Activated T-cell treated with anti-CD3 and anti-CD28 coated beads, Interleukin-2, amount 50 U/mL, for 4 hours (primary cell): ENCODE results near the gene PROSER2. TPM values are rescaled to one million over a fixed set of nuclear protein-coding genes. Genes with fewer than 3 reads are reported as not detected.

Experiments
- total RNA-seq, 3 donors: library from RNA; stranded (reverse); gene quantifications; one replicate each; pipeline ENCODE4 v1.2.1, GENCODE V29; 2021

PROSER2 gene
- total RNA-seq, 3 donors from 2014 or later = 0.76 to 3.5 (median 1.9) TPM

Other genes with a start within 250 kb of the PROSER2 start
- 1 to 10 TPM; 4.7 to 5.3 (median 4.7) TPM for gene USP6NL, start 211.7 kb upstream of the PROSER2 start, total RNA-seq
- gene ECHDC3, start 81.0 kb upstream of the PROSER2 start, total RNA-seq = 1 to 10 TPM; 1.1 to 2.0 (median 1.8) TPM
- 10 to 100 TPM; 26.1 to 31.0 (median 30.3) TPM for gene UPF2, start 219.5 kb downstream of the PROSER2 start, total RNA-seq
- 1 to 10 TPM; 5.7 to 7.4 (median 6.1) TPM for gene DHTKD1, start 245.6 kb downstream of the PROSER2 start, total RNA-seq